A549 (cell line): ENCODE data around the gene SDC4.

ENCODE experiments used
- CEBPB ChIP-seq, 2 experiments: fragments of >200 bp in 1 of 2; sonication (Bioruptor Twin) in 1 of 2; formaldehyde crosslinking in 1 of 2; IDR thresholded peaks; 2 replicates each; pipeline ENCODE4 v1.6.1; 2012 to 2016
- CHD2 ChIP-seq: fragments of 150-350 bp; IDR thresholded peaks from 2 replicates; pipeline ENCODE4 v1.6.1; 2014; ENCODE audit warnings: low read length; ENCODE audit not compliant: partially characterized antibody
- CHD4 ChIP-seq: fragments of 200-600 bp; sonication (generic); IDR thresholded peaks from 2 replicates; pipeline ENCODE4 v1.6.1; 2016; ENCODE audit warnings: antibody characterized with exemption, mild to moderate bottlenecking, borderline replicate concordance
- EHF ChIP-seq: fragments of 250-450 bp; sonication (Bioruptor Pico); IDR thresholded peaks from 2 replicates; pipeline ENCODE4 v1.5.0; 2020; ENCODE audit warnings: mild to moderate bottlenecking
- EP300 ChIP-seq, 2 experiments: fragments of >200 bp; sonication (Bioruptor Twin); formaldehyde crosslinking; IDR thresholded peaks; 2 replicates in 1 of 2; 3 replicates in 1 of 2; pipeline ENCODE4 v1.6.1; 2016 to 2017
- MAZ ChIP-seq: fragments of 150-350 bp; IDR thresholded peaks from 2 replicates; pipeline ENCODE4 v1.6.1; 2014; ENCODE audit warnings: antibody characterized with exemption, low read depth, low read length, borderline replicate concordance
- MYC ChIP-seq: IDR thresholded peaks from 2 replicates; pipeline ENCODE4 v1.6.1; 2012; ENCODE audit warnings: mild to moderate bottlenecking, inconsistent platforms, low read length, improper control_type of control experiment, borderline replicate concordance
- POLR2A ChIP-seq: IDR thresholded peaks from 2 replicates; pipeline ENCODE4 v1.6.1; 2012; ENCODE audit warnings: mild to moderate bottlenecking, low read length
- RFX5 ChIP-seq: fragments of 450-650 bp; IDR thresholded peaks from 2 replicates; pipeline ENCODE4 v1.7.1; 2014; ENCODE audit warnings: antibody characterized with exemption, mild to moderate bottlenecking, moderate library complexity
- SMC3 ChIP-seq: fragments of >200 bp; sonication (Bioruptor Twin); formaldehyde crosslinking; IDR thresholded peaks from 3 replicates; pipeline ENCODE4 v1.6.1; 2018; ENCODE audit warnings: inconsistent platforms
- TF ChIP-seq, protein P1 (sequence below): IDR thresholded peaks from 2 replicates; pipeline ENCODE4 v1.6.1; 2012
- TF ChIP-seq, protein P2 (sequence below): fragments of >200 bp; sonication (Bioruptor Twin); formaldehyde crosslinking; IDR thresholded peaks from 3 replicates; pipeline ENCODE4 v1.5.1; 2016
- TF ChIP-seq, protein P3 (sequence below): fragments of 200-600 bp; sonication (generic); IDR thresholded peaks from 2 replicates; pipeline ENCODE4 v1.6.1; 2016; ENCODE audit warnings: antibody characterized with exemption, mild to moderate bottlenecking, moderate library complexity

DNA sequence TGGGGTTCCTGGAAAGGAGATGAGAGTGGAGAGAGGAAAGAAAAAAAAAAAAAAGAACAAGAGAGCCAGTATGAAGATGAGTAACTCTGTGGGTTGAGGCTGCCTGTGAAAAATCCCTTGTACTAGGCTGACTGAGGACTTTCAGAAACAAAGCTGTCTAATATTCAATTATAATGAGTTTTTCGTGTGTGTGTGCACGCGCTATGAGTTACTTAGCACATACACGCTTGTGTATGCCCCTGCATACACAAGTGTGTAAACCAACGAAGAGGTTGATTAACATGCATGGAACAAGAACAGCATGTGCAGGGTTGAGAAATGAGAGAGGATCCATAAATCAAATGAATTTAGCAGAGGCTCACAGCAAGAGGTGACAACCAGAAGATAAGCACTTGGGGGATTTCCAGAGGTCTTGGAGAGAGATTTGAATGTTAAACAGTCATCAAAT lies 46.4 kb downstream of the SDC4 start:
- TF ChIP-seq, protein P1, sequence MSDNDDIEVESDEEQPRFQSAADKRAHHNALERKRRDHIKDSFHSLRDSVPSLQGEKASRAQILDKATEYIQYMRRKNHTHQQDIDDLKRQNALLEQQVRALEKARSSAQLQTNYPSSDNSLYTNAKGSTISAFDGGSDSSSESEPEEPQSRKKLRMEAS = no peak
- TF ChIP-seq, protein P2, sequence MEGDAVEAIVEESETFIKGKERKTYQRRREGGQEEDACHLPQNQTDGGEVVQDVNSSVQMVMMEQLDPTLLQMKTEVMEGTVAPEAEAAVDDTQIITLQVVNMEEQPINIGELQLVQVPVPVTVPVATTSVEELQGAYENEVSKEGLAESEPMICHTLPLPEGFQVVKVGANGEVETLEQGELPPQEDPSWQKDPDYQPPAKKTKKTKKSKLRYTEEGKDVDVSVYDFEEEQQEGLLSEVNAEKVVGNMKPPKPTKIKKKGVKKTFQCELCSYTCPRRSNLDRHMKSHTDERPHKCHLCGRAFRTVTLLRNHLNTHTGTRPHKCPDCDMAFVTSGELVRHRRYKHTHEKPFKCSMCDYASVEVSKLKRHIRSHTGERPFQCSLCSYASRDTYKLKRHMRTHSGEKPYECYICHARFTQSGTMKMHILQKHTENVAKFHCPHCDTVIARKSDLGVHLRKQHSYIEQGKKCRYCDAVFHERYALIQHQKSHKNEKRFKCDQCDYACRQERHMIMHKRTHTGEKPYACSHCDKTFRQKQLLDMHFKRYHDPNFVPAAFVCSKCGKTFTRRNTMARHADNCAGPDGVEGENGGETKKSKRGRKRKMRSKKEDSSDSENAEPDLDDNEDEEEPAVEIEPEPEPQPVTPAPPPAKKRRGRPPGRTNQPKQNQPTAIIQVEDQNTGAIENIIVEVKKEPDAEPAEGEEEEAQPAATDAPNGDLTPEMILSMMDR = no peak
- TF ChIP-seq POLR2A (no peak), EP300 (IDR thresholded peaks at IDR 0.05) (no peak), SMC3 (no peak), CHD4 (no peak), CEBPB (IDR thresholded peaks at IDR 0.05) (no peak), MYC (no peak), RFX5 (no peak), MAZ (no peak), CHD2 (no peak), EHF (no peak)
- TF ChIP-seq, protein P3, sequence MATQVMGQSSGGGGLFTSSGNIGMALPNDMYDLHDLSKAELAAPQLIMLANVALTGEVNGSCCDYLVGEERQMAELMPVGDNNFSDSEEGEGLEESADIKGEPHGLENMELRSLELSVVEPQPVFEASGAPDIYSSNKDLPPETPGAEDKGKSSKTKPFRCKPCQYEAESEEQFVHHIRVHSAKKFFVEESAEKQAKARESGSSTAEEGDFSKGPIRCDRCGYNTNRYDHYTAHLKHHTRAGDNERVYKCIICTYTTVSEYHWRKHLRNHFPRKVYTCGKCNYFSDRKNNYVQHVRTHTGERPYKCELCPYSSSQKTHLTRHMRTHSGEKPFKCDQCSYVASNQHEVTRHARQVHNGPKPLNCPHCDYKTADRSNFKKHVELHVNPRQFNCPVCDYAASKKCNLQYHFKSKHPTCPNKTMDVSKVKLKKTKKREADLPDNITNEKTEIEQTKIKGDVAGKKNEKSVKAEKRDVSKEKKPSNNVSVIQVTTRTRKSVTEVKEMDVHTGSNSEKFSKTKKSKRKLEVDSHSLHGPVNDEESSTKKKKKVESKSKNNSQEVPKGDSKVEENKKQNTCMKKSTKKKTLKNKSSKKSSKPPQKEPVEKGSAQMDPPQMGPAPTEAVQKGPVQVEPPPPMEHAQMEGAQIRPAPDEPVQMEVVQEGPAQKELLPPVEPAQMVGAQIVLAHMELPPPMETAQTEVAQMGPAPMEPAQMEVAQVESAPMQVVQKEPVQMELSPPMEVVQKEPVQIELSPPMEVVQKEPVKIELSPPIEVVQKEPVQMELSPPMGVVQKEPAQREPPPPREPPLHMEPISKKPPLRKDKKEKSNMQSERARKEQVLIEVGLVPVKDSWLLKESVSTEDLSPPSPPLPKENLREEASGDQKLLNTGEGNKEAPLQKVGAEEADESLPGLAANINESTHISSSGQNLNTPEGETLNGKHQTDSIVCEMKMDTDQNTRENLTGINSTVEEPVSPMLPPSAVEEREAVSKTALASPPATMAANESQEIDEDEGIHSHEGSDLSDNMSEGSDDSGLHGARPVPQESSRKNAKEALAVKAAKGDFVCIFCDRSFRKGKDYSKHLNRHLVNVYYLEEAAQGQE = no peak
